HG03520 (cell line): ENCODE results near the gene MROH2A.

Experiments used
- ATAC-seq: cut with Tn5 transposase; IDR thresholded peaks from one replicate; pipeline ENCODE4 v1.9.1; 2021; ENCODE audit warnings: mild to moderate bottlenecking, moderate library complexity; ENCODE audit not compliant: unreplicated experiment

MROH2A gene

DNA sequence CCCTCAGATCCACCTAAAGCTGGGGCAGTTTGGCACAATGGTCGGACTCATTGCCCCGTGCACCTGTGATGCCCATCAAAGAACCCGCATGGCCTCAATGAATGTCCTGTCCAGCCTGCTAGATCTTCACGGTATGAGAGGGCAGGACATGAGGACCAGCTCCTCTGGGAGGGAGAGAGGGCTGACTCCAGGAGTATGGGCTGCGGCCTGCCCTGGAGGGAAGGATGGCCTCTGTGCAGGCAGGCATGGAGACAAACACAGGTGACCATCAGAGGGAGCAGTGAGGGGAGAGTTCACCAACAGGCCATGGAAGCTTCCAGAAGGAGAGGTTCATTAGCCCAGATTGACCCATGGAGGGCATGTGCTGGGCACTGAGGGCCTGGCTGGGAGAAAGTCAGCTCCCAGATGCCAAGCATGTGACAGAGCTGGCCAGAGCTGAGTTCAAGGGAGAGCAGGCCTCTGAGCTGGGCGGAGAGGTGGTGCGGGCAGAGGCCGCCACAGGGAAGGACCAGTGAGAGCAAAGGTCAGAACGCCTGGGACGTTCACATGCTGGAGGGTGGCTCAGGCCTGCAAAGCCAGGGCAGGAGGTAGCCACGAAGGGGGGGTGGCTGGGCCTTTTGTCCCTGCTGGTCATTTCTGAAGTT lies 40.0 kb downstream of the MROH2A start:
- no peak for ATAC-seq

GRCh38 chr2:233818639-233819621 lies 40.8 kb downstream of the MROH2A start:
- ATAC-seq: no peak

DNA sequence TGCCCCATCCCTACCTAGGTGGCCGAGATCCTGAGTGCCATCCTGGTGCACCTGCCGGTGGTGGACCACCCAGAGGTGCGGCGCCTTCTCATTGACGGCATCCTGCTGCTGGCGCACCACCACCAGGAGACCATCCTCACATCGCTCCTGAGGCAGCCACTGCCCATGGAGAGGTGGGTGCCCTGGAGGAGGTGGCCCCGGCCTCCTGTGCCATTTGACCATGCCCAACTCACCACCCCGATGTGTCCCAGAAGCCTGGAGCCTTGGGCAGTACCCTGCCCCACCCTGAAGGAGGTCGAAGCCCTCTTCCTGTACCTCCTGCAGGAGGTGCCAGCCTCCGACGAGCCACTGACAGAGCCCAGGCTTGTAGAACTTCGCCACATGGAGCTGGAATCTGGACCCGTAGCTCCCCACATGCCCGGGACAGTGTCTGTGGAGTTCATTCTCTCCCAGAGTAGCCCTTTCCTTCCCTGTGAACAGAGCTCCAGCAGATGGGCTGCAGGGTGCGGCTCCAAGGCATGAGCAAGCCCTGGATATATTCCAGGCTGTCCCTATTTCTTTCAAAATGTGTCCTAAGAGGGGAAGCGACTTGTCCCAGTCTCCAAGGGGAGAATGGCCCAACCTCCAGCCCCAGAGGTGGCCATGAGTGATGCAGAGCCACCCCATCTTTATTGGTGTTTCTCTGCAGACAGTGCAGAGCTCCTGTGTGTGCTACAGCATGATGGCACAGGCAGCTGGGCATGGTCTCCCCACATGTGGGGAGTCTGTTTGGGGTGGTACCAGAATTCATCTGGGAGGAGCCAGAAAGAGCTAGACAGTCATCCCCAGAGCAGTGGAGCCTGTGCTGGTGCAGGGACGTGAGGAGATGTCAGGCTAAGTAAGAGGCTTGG lies 42.0 kb downstream of the MROH2A start:
- no peak for ATAC-seq

DNA sequence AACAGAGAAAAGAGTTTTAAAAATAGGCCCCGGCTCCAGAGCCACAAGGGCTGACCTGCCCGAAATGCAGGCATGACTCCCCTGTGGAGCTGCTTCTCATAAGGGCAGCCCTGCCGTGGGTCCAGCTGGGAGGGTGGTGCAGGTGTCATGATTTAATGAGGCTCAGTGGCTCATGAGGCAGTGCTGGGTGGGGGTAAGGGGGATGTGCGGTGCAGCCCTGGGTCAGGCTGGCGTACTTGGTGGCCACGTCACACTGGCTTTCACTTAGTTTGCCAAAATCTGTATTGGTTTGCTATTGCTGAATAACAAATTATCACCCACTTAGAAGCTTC lies 42.6 kb downstream of the MROH2A start:
- ATAC-seq: no peak

- no peak for ATAC-seq
These were observed 43.1 kb downstream of the MROH2A start for GRCh38 chr2:233821196-233821595.

GRCh38 chr2:233821709-233822100 lies 43.6 kb downstream of the MROH2A start:
- no peak for ATAC-seq

GRCh38 chr2:233822101-233822771 lies 44.1 kb downstream of the MROH2A start:
- ATAC-seq: no peak

GRCh38 chr2:233822781-233823730 lies 44.9 kb downstream of the MROH2A start:
- no peak for ATAC-seq

- ATAC-seq: no peak
These were observed 45.6 kb downstream of the MROH2A start for GRCh38 chr2:233823731-233824121.

- no peak for ATAC-seq
These were observed 46.2 kb downstream of the MROH2A start for GRCh38 chr2:233824373-233824772.

GRCh38 chr2:233828546-233829192 lies 50.5 kb downstream of the MROH2A start:
- no peak for ATAC-seq

DNA sequence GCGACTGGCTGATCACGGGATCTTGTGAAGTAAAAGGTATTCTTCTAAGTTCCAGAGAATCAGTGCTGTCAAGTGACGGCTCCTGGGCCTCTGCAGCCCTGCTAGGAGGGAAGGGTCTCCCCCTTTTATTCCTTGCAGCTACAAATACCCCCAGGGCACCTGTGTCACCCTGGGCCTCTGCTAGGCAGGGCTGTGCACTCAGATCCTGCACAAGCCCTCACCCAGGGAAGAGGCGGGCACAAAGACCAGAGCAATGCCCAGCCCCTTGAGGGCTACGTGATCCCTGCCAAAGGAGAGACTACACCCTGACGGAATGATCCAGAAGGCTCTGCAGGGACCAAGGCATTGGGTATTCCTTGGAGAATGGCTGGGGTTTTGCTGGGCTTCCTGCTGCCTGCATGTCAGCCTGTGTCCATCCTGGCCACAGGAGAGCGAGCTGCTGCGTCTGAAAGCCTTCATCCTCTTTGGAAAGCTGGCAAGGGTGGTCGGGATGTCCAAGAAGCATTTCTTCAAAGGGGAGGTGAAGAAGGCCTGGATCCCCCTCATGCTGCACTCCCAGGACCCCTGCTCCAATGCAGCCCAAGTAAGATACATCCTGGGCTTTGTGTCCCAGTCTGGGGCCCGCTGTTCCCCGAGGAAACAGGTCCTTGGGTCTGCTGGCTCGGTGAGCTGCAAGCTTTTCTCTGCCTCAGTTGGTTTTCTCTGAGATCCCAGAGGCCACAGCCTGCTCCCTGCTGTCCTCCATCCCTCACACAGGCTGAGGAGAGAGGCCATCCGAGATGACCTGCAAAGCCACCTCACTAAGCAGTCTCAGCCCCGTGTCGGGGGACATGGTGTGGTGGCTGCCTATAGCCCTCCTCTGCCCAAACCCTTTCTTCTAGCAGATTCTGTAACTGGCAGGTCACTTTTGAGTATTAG lies 51.3 kb downstream of the MROH2A start:
- ATAC-seq: no peak

GRCh38 chr2:233830111-233830802 lies 52.1 kb downstream of the MROH2A start:
- no peak for ATAC-seq

GRCh38 chr2:233831011-233831721 lies 53.0 kb downstream of the MROH2A start:
- ATAC-seq: no peak

- no peak for ATAC-seq
These were observed 53.7 kb downstream of the MROH2A start for GRCh38 chr2:233831861-233832260.

GRCh38 chr2:233832414-233832813 lies 54.3 kb downstream of the MROH2A start:
- no peak for ATAC-seq

GRCh38 chr2:233832869-233833311 lies 54.8 kb downstream of the MROH2A start:
- no peak for ATAC-seq
